ENCODE data around the gene FANCE.
"Not testable (repeated sequence)": the region's sequence is repeated elsewhere in the genome, so short reads cannot be mapped to it uniquely, and the experiment has no call there.

Gene FANCE

DNA sequence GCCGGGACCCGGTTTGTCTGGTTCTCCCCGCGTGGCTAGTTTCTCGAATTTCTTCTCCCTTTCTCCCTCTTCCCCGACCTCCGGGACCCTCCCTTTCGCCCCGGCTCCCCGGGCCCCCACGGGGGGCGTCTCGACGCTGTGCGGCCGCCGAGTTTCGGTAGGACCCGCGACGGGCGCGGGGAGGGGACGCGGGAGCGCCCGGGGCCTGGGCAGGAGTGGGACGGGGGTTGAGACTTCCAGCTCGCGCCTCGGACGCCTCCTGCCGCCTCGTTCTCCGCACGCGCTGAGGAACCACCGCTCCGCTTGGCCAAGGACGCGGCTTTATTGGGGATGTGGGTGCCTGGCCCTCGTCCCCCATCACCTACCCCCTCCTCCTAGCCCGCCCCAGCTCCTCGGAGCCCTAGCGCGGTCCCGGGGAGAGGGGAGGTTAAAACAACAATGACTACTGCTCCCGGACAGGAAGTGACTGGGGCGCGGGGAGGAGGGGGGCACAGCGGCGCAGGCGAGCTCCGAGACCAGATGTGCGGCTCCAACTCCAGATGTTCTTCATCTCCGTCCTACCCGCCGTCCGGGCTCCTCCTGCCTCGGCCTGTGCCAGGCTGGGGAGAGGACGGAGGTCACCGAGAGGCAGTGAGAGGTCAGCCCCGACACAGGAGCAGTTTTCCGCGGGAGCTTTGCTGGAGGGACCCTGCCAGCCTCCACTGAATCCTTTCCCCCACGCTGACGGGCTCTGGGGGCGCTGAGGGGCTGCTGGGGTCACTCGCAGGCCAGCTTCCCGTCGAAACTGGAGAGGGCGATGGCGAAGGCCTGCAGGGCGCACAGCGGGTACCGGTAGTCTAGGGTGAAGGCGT is 45.7 kb downstream of the FANCE start:
- peak; percentile 60 for DNase-seq (ENCODE audit: low spot score)

GRCh38 chr6:35498422-35499067 is 46.4 kb downstream of the FANCE start:
- no peak for DNase-seq (ENCODE audit: low spot score)

- no peak for DNase-seq (ENCODE audit: low spot score)
Measured at GRCh38 chr6:35499372-35499771, 47.2 kb downstream of the FANCE start.

DNA sequence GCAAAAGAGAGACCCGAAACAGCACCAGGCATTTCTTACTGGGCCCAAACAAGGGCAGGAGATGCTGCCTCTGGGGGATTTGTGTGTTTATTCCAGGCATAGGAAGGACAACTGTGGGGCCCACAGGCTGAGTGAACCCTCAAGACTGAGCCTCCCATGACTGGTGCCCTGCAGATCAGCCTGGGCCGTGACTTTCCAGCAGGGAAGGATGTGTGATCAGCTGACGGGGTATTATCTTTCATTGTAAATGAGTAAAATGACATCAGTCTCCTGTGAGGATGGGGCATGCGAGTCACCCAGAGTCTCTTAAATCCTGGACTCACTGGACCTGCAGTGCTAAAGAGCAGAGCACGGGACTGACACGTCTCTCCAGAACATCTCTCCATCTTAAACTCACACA is 48.6 kb downstream of the FANCE start:
- no peak for DNase-seq (ENCODE audit: low spot score)

DNA sequence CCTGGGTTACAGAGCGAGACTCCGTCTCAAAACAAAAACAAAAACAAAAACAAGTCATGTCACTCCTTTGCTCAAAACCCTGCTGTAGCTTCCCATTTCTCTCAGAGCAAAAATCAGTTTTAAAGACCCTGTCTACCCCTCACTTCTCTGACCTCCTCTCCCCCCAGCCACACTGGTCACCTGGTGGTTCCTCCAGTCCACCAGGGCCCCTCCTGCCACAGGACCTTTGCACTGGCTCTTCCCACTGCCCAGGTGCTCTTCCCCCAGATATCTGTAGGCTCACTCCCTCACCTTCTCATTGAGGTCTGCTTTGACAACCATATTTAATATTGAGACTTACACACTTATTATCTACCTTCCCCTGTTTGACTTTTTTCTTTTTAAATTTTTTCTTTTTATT is 49.6 kb downstream of the FANCE start:
- DNase-seq (ENCODE audit: low spot score), result no peak

GRCh38 chr6:35503534-35503933 is 51.4 kb downstream of the FANCE start:
- DNase-seq (ENCODE audit: low spot score), result no peak

- DNase-seq (ENCODE audit: low spot score), result no peak
Measured at GRCh38 chr6:35505999-35506412, 53.9 kb downstream of the FANCE start.

GRCh38 chr6:35506536-35506935 is 54.4 kb downstream of the FANCE start:
- no peak for DNase-seq (ENCODE audit: low spot score)

GRCh38 chr6:35507221-35507620 is 55.1 kb downstream of the FANCE start:
- no peak for DNase-seq (ENCODE audit: low spot score)

- DNase-seq (ENCODE audit: low spot score), result no peak
Measured at GRCh38 chr6:35508027-35508426, 55.9 kb downstream of the FANCE start.

- no peak for DNase-seq (ENCODE audit: low spot score)
Measured at GRCh38 chr6:35508542-35508941, 56.4 kb downstream of the FANCE start.

- no peak for DNase-seq (ENCODE audit: low spot score)
Measured at GRCh38 chr6:35510916-35511561, 58.9 kb downstream of the FANCE start.

DNA sequence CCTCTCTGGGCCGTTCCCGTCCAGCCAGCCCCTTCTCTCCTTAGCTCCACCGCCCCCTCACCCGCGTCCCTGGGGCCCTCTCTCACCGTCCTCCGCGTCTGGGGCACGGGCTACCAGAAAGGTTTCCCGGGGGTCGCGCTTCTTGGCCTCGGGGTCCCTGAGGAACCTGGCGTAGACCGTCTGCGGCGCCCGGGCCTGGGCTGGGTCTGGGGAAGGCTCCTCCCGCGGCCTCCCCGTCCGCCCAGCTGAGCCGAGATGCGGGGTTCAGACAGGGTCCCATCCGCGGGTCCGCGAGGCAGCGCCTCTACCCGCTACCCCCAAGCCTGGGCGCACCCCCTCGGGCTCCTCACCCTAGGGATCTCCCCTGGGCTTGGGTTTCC is 59.4 kb downstream of the FANCE start:
- no peak for DNase-seq (ENCODE audit: low spot score)

- no peak for DNase-seq (ENCODE audit: low spot score)
Measured at GRCh38 chr6:35512006-35512405, 59.9 kb downstream of the FANCE start.

GRCh38 chr6:35512740-35513139 is 60.6 kb downstream of the FANCE start, which contains the start of gene TULP1:
Gene TULP1, minus strand, starts transcription at chr6:35512896. Its CDS starts 38 bp downstream, at chr6:35512858.
- no peak for DNase-seq (ENCODE audit: low spot score)

DNA sequence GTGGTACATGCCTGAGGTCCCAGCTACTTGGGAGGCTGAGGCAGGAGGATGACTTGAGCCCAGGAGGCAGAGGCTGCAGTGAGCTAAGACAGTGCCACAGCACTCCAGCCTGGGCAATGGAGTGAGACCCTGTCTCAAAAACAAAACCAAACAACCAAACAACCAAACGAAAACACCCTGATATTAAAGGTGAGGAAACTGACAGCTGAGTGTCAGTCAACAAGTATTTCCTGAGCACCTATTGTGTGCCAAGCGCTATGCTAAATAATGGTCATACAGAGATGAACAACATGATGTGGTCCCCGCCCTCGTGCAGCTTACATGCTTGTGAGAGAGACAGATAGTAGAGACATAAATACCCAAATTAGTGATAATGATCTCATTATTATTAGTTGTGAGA is 62.4 kb downstream of the FANCE start:
- DNase-seq (ENCODE audit: low spot score), result no peak

DNA sequence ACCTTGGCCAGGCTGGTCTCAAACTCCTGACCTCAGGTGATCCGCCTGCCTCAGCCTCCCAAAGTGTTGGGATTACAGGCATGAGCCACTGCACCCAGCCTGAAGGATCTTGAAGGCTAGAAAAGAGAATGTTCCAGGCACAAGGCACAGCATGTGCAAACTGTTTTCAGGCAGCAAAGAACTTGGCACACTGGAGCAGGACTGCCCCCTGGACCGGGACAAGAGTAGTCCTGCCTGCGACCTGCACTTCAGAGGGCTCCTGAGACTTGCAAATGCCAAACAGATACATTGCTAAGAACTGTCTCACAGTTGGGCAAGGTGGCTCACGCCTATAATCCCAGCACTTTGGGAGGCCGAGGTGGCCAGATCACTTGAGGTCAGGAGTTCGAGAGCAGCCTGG is 63.8 kb downstream of the FANCE start:
- DNase-seq (ENCODE audit: low spot score), result not testable (repeated sequence)
